Hypothalamus (tissue), 51 donors: Measurements from ENCODE around the gene TBCC.
"Not testable (repeated sequence)": the region's sequence is repeated elsewhere in the genome, so short reads cannot be mapped to it uniquely, and the experiment has no call there.

Experiments used
- DNase-seq, 51 donors: peaks; one replicate each; lab custom pipeline; 2025; lab: John Stamatoyannopoulos, UW

Gene TBCC

GRCh38 chr6:42740725-42741124 lies 5.2 kb downstream of the TBCC start:
- DNase-seq: no peak

- DNase-seq: no peak
Measured at GRCh38 chr6:42735976-42736375, 9.9 kb downstream of the TBCC start.

- DNase-seq: not testable (repeated sequence)
Measured at GRCh38 chr6:42733867-42734481, 11.9 kb downstream of the TBCC start.

GRCh38 chr6:42729731-42730130 lies 16.2 kb downstream of the TBCC start:
- no peak for DNase-seq

- no peak for DNase-seq
Measured at GRCh38 chr6:42727627-42728026, 18.3 kb downstream of the TBCC start.

- DNase-seq: peak in 28 of 51 donors; percentile 5 to 48 (median 20)
Measured at GRCh38 chr6:42727087-42727611, 18.8 kb downstream of the TBCC start.

- DNase-seq: peak in 37 of 51 donors; percentile 5 to 82 (median 53)
Measured at GRCh38 chr6:42726485-42727086, 19.3 kb downstream of the TBCC start.

GRCh38 chr6:42726026-42726425 lies 19.9 kb downstream of the TBCC start:
- DNase-seq: peak in 1 of 51 donors; percentile 30

- DNase-seq: no peak
Measured at GRCh38 chr6:42724825-42725224, 21.1 kb downstream of the TBCC start.

GRCh38 chr6:42722497-42722896 lies 23.4 kb downstream of the TBCC start, which contains the start of gene PRPH2:
Gene PRPH2 (minus strand): TSS chr6:42722597. CDS start chr6:42722334, 263 bp downstream.
- DNase-seq: no peak

- DNase-seq: no peak
Measured at GRCh38 chr6:42720739-42721138, 25.2 kb downstream of the TBCC start.

GRCh38 chr6:42715871-42716270 lies 30.0 kb downstream of the TBCC start:
- DNase-seq: no peak

GRCh38 chr6:42714098-42714761 lies 31.7 kb downstream of the TBCC start:
- no peak for DNase-seq

GRCh38 chr6:42711930-42712329 lies 34.0 kb downstream of the TBCC start:
- no peak for DNase-seq

GRCh38 chr6:42710316-42710715 lies 35.6 kb downstream of the TBCC start:
- DNase-seq: peak in 5 of 51 donors; percentile 5 to 34 (median 21)

GRCh38 chr6:42709871-42710270 lies 36.0 kb downstream of the TBCC start:
- DNase-seq: no peak

GRCh38 chr6:42708096-42708495 lies 37.8 kb downstream of the TBCC start:
- DNase-seq: no peak

- no peak for DNase-seq
Measured at GRCh38 chr6:42707595-42707994, 38.3 kb downstream of the TBCC start.

GRCh38 chr6:42704937-42705374 lies 40.9 kb downstream of the TBCC start:
- DNase-seq: no peak

- DNase-seq: peak in 6 of 51 donors; percentile 4 to 28 (median 12)
Measured at GRCh38 chr6:42704251-42704936, 41.5 kb downstream of the TBCC start.

GRCh38 chr6:42702786-42703185 lies 43.1 kb downstream of the TBCC start:
- not testable (repeated sequence) for DNase-seq
